B cell (primary cell): Measurements from ENCODE around the gene MAD1L1. TPM values are rescaled to one million over a fixed set of nuclear protein-coding genes. Genes with fewer than 3 reads are reported as not detected.

Experiments used
- ATAC-seq: fragments of 200-7000 bp; cut with Tn5 transposase; one replicate; pipeline ENCODE4 v1.10.0; 2021; ENCODE audit warnings: low read depth, mild to moderate bottlenecking, moderate number of reproducible peaks, moderate library complexity
- CTCF ChIA-PET: fragments of 350-600 bp; sonication (Branson Sonifier 250); formaldehyde crosslinking; loops from one replicate; lab custom pipeline; 2021; ENCODE audit warnings: antibody characterized with exemption, inconsistent platforms; lab: Charles Lee
- POLR2A ChIA-PET: fragments of 350-600 bp; sonication (Branson Sonifier 250); formaldehyde crosslinking; loops from one replicate; lab custom pipeline; 2021; ENCODE audit warnings: antibody characterized with exemption; lab: Charles Lee
- DNase-seq: peaks from one replicate; pipeline ENCODE4 v3.0.0; 2013
- H2AFZ ChIP-seq: 2 replicates; pipeline ENCODE4 v1.6.1; 2012; ENCODE audit warnings: mild to moderate bottlenecking, low read depth, low read length; ENCODE audit not compliant: insufficient read depth, poor library complexity, severe bottlenecking
- H3K27ac ChIP-seq, 2 donors: 1 replicate in 1 of 2; 2 replicates in 1 of 2; pipeline ENCODE4 v1.5.1; 2012 to 2013; ENCODE audit warnings: low read length in 2 of 2, mild to moderate bottlenecking in 2 of 2, moderate library complexity in 1 of 2
- H3K27me3 ChIP-seq, 4 experiments: fragments of 200-600 bp in 1 of 4; sonication (generic) in 1 of 4; replicated peaks in 1 of 4; 1 replicate in 2 of 4; 2 replicates in 2 of 4; pipeline versions ENCODE4 v1.6.1 to v1.7.0; 2013 to 2016; ENCODE audit warnings: low read length in 3 of 4, mild to moderate bottlenecking in 2 of 4, mixed read lengths in 1 of 4, moderate library complexity in 1 of 4; ENCODE audit not compliant: insufficient read depth in 4 of 4, control insufficient read depth in 3 of 4; ENCODE audit errors: control extremely low read depth in 1 of 4
- H3K36me3 ChIP-seq, 2 experiments: replicated peaks in 1 of 2; 1 replicate in 1 of 2; 2 replicates in 1 of 2; pipeline versions ENCODE4 v1.6.1 to v1.7.1; 2013; ENCODE audit warnings: low read length in 1 of 2; ENCODE audit not compliant: insufficient read depth in 2 of 2, control insufficient read depth in 1 of 2; ENCODE audit errors: control extremely low read depth in 1 of 2, extremely low read depth in 1 of 2
- H3K4me1 ChIP-seq, 2 donors: fragments of 200-600 bp in 1 of 2; sonication (generic) in 1 of 2; 1 replicate in 1 of 2; 2 replicates in 1 of 2; pipeline versions ENCODE4 v1.5.1 to v1.6.1; 2013 to 2017; ENCODE audit warnings: low read length in 2 of 2; ENCODE audit not compliant: control insufficient read depth in 2 of 2, insufficient read depth in 2 of 2
- H3K4me2 ChIP-seq: replicated peaks from 2 replicates; pipeline ENCODE3; 2012; ENCODE audit warnings: mild to moderate bottlenecking, low read depth, low read length; ENCODE audit not compliant: poor library complexity, severe bottlenecking
- H3K4me3 ChIP-seq, 5 experiments: fragments of 200-600 bp in 1 of 5; sonication (generic) in 1 of 5; 1 replicate in 3 of 5; 2 replicates in 2 of 5; pipeline versions ENCODE4 v1.5.1 to v1.7.0; 2011 to 2016; ENCODE audit warnings: low read length in 4 of 5, mild to moderate bottlenecking in 4 of 5, low read depth in 2 of 5, control low read depth in 1 of 5, moderate library complexity in 1 of 5; ENCODE audit not compliant: insufficient read depth in 1 of 5; ENCODE audit errors: control extremely low read depth in 1 of 5, extremely low read depth in 1 of 5
- H3K79me2 ChIP-seq: fragments of 200-600 bp; sonication (generic); one replicate; pipeline ENCODE4 v1.6.0; 2016; ENCODE audit warnings: low read length; ENCODE audit not compliant: control insufficient read depth, insufficient read depth
- H3K9ac ChIP-seq: fragments of 200-600 bp; sonication (generic); 2 replicates; pipeline ENCODE4 v1.6.1; 2017; ENCODE audit warnings: mild to moderate bottlenecking, low read length, moderate library complexity
- H3K9me3 ChIP-seq, 3 donors: one replicate each; pipeline versions ENCODE4 v1.6.1 to v1.7.1; 2013; ENCODE audit warnings: low read length in 2 of 3; ENCODE audit not compliant: control insufficient read depth in 2 of 3, insufficient read depth in 1 of 3; ENCODE audit errors: control extremely low read depth in 1 of 3
- H4K20me1 ChIP-seq: 2 replicates; pipeline ENCODE4 v1.6.0; 2012; ENCODE audit warnings: mild to moderate bottlenecking, low read length; ENCODE audit not compliant: insufficient read depth, control insufficient read depth, poor library complexity, severe bottlenecking
- H3K27ac Mint-ChIP-seq: one replicate; pipeline ENCODE4 v1.8.0; 2021; ENCODE audit warnings: mixed read lengths
- H3K27me3 Mint-ChIP-seq: one replicate; pipeline ENCODE4 v1.8.0; 2021; ENCODE audit warnings: mixed read lengths
- H3K4me1 Mint-ChIP-seq: one replicate; pipeline ENCODE4 v1.8.0; 2021; ENCODE audit warnings: mixed read lengths
- H3K4me3 Mint-ChIP-seq: one replicate; pipeline ENCODE4 v1.8.0; 2021; ENCODE audit warnings: mixed read lengths
- H3K9me3 Mint-ChIP-seq: one replicate; pipeline ENCODE4 v1.8.0; 2022; ENCODE audit warnings: mixed read lengths; ENCODE audit not compliant: insufficient read depth
- EZH2 ChIP-seq: IDR thresholded peaks from 2 replicates; pipeline ENCODE4 v1.6.1; 2012; ENCODE audit warnings: borderline replicate concordance, low read depth, mild to moderate bottlenecking, moderate library complexity, low read length; ENCODE audit not compliant: insufficient read depth, poor library complexity, severe bottlenecking
- WGBS: methylation state at CpG from one replicate; pipeline ENCODE4 v1.1.5; 2013; ENCODE audit warnings: missing lambda C conversion rate; ENCODE audit not compliant: insufficient coverage; 5-methylcytosine and 5-hydroxymethylcytosine counted together
- intact Hi-C: fragments of 100-400 bp; cut with micrococcal nuclease; formaldehyde crosslinking; loops from one replicate; pipeline ENCODE4 v1.10.0; 2022
- polyA plus RNA-seq: library from polyadenylated mRNA; depleted of rRNA; stranded (reverse); fragments of >200 nt; gene quantifications from 2 replicates; pipeline ENCODE4 v1.2.3, GENCODE V29; 2012
- total RNA-seq, 2 donors: library from RNA; stranded (reverse); fragments of 120-200 nt in 1 of 2; gene quantifications; 1 replicate in 1 of 2; 2 replicates in 1 of 2; pipeline versions ENCODE4 v1.2.3 to v1.2.4, GENCODE V29; 2013 to 2022
- TF ChIP-seq, protein P1 (sequence below): fragments of 200-600 bp; IDR thresholded peaks from one replicate; pipeline ENCODE4 v1.8.0; 2022; ENCODE audit warnings: antibody characterized with exemption, mild to moderate bottlenecking

Gene MAD1L1
- total and polyA plus RNA-seq, 2 donors (not counting 1 experiment from before 2014, with no cell fraction given) = 86.7 to 110 TPM

DNA sequence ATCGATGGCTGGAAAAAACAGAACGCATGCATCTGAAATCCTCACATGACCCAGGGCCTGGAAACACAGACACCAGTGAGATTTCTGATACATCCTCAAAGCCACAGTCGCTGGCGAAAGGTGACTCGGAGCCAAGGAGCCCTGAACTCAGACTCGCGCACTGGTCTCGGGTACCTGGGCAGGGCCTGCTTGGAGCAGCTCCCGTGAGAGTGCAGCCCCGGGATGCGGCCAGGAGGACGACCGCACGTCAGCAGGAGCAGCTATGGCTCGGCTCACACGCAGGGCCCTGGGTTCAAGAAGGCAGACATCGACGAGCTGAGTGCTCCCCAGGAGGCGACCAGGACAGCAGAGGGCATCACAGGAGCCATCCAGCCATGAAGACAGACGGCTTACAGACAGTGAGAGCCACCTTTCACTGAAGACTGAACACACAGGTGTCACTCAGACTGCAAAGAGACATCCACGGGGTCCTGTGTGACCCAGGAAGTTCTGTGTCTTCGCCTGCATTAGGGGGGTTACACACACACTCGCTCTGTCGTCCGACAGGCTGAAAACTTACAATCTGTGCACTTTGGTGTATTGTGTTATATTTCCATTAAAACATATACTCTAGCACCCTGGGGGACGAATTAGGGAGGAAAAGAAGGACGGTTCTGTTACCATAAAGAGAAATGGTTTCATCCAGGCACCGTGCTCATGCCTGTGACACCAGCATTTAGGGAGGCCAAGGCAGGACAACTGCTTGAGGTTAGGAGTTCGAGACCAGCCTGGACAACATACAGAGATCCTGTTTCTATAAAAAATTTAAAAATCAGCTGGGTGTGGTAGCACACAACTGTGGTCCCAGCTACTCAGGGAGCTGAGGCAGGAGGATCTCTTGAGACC lies 227.7 kb downstream of the MAD1L1 start:
- no peaks in the 10 kb centered on the region for H3K9me3 Mint-ChIP-seq

More for the DNA sequence above, 227.7 kb downstream of the MAD1L1 start:
- ATAC-seq (peak; percentile 22), DNase-seq (no peak)
- Histone ChIP-seq H4K20me1 (no peaks in the 10 kb centered on the region), H3K9me3 (no peaks in the 10 kb centered on the region), H3K9ac (no peak overlapping the region), H2AFZ (no peak overlapping the region), H3K27ac (no peak overlapping the region), H3K36me3 (peaks cover 0 to 4% of the 10 kb centered on the region in 2 experiments), H3K79me2 (peaks cover 4% of the 10 kb centered on the region), H3K27me3 (no peaks in the 10 kb centered on the region), H3K4me1 (peaks cover 10 to 15% of the 10 kb centered on the region in 2 donors), H3K4me3 (no peak overlapping the region), H3K4me2 (peak overlapping the region; percentile 40)
- WGBS = 73% methylated on average over 23 of the region's 29 CpGs
- peak overlapping the region; percentile 35 for H3K27ac Mint-ChIP-seq
- intact Hi-C loops = no loop called here
- no peak overlapping the region for H3K4me3 Mint-ChIP-seq
- ChIA-PET POLR2A (no interaction called here), CTCF (no interaction called here)
- no peaks in the 10 kb centered on the region for H3K27me3 Mint-ChIP-seq
- TF ChIP-seq, protein P1, sequence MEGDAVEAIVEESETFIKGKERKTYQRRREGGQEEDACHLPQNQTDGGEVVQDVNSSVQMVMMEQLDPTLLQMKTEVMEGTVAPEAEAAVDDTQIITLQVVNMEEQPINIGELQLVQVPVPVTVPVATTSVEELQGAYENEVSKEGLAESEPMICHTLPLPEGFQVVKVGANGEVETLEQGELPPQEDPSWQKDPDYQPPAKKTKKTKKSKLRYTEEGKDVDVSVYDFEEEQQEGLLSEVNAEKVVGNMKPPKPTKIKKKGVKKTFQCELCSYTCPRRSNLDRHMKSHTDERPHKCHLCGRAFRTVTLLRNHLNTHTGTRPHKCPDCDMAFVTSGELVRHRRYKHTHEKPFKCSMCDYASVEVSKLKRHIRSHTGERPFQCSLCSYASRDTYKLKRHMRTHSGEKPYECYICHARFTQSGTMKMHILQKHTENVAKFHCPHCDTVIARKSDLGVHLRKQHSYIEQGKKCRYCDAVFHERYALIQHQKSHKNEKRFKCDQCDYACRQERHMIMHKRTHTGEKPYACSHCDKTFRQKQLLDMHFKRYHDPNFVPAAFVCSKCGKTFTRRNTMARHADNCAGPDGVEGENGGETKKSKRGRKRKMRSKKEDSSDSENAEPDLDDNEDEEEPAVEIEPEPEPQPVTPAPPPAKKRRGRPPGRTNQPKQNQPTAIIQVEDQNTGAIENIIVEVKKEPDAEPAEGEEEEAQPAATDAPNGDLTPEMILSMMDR = no peak
- TF ChIP-seq EZH2 = no peak
- peaks cover 25% of the 10 kb centered on the region for H3K4me1 Mint-ChIP-seq
